Measurements from ENCODE around the gene KRT20. TPM values are rescaled to one million over a fixed set of nuclear protein-coding genes. Genes with fewer than 3 reads are reported as not detected.
"Not testable (repeated sequence)": the region's sequence is repeated elsewhere in the genome, so short reads cannot be mapped to it uniquely, and the experiment has no call there.

The KRT20 gene
- total RNA-seq, 1 experiment from 2014 or later = not detected

GRCh38 chr17:40859536-40859935 lies 25.5 kb downstream of the KRT20 start:
- no CpG with 5 or more reads among the region's 2 CpGs for WGBS (ENCODE audit: extremely low coverage, insufficient read length, low lambda C conversion rate)
- Histone ChIP-seq H4K8ac (replicated peaks; ENCODE audit: insufficient read length, low read depth, low read length) (no peak overlapping the region), H4K20me1 (ENCODE audit: control insufficient read depth, insufficient read depth, insufficient read length) (no peaks in the 10 kb centered on the region), H3K9me3 (ENCODE audit: control insufficient read depth, low read depth, low read length) (no peaks in the 10 kb centered on the region), H2BK120ac (ENCODE audit: low read depth, low read length, poor library complexity, severe bottlenecking) (no peak overlapping the region), H3K79me2 (ENCODE audit: insufficient read depth, low read length) (no peaks in the 10 kb centered on the region), H3K27me3 (ENCODE audit: insufficient read depth, low read length) (no peaks in the 10 kb centered on the region), H3K56ac (ENCODE audit: insufficient read length, low read depth, low read length) (no peak overlapping the region), H3K23me2 (ENCODE audit: insufficient read length, low read depth, low read length, poor library complexity, severe bottlenecking) (no peaks in the 10 kb centered on the region), H3T11ph (ENCODE audit: low read length) (no peak overlapping the region), H3K14ac (ENCODE audit: insufficient read depth, low read length) (no peak overlapping the region), H4K91ac (ENCODE audit: insufficient read length, low read depth, low read length) (no peak overlapping the region), H3K23ac (ENCODE audit: insufficient read length, low read depth, low read length) (no peak overlapping the region), H2AK5ac (ENCODE audit: insufficient read length, low read length) (no peak overlapping the region), H2BK12ac (ENCODE audit: insufficient read length, low read depth, low read length) (no peak overlapping the region), H2BK5ac (ENCODE audit: insufficient read length, low read length) (no peak overlapping the region), H3K18ac (ENCODE audit: insufficient read length, low read depth, low read length) (no peak overlapping the region), H2BK15ac (ENCODE audit: low read depth, low read length) (no peak overlapping the region), H4K5ac (ENCODE audit: insufficient read length, low read depth, low read length) (no peak overlapping the region), H3K4me2 (ENCODE audit: insufficient read depth, insufficient read length, low read length) (no peak overlapping the region), H3K9ac (ENCODE audit: extremely low read depth, insufficient read length, low read length) (no peak overlapping the region), H2BK20ac (ENCODE audit: low read depth, low read length, poor library complexity, severe bottlenecking) (no peak overlapping the region), H3K79me1 (ENCODE audit: insufficient read depth, low read depth, low read length, poor library complexity, severe bottlenecking) (no peaks in the 10 kb centered on the region), H3K4me1 (ENCODE audit: insufficient read depth, low read length) (no peaks in the 10 kb centered on the region; the same call in 1 of the 2 replicates), H3K27ac (ENCODE audit: insufficient read length, low read depth, low read length) (no peak overlapping the region), H3K4ac (ENCODE audit: low read depth, low read length) (no peak overlapping the region), H2AFZ (ENCODE audit: low read length) (no peak overlapping the region)
- Mint-ChIP-seq H3K36me3 (ENCODE audit: insufficient read depth in 1 of 3, low read depth in 3 of 3) (no peaks in the 10 kb centered on the region; a peak in 1 of 7 replicates), H3K9me3 (no peaks in the 10 kb centered on the region; a peak in 1 of 5 replicates), H3K4me3 (no peak overlapping the region), H3K27me3 (ENCODE audit: low read depth) (peaks cover 11% of the 10 kb centered on the region), H3K27ac (no peak overlapping the region), H3K4me1 (peaks cover 11 to 21% of the 10 kb centered on the region in 2 experiments)
- DNase-seq = no peak
- no peak for TF ChIP-seq CTCF (conservative IDR thresholded peaks at IDR 0.05)

GRCh38 chr17:40858667-40859066 lies 26.4 kb downstream of the KRT20 start:
- not testable (repeated sequence) for H3K36me3 Mint-ChIP-seq (ENCODE audit: insufficient read depth in 1 of 3, low read depth in 3 of 3); H3K27ac ChIP-seq (ENCODE audit: insufficient read length, low read depth, low read length); H3K23ac ChIP-seq (ENCODE audit: insufficient read length, low read depth, low read length); H3K14ac ChIP-seq (ENCODE audit: insufficient read depth, low read length); H2BK15ac ChIP-seq (ENCODE audit: low read depth, low read length); H3K4ac ChIP-seq (ENCODE audit: low read depth, low read length); H4K91ac ChIP-seq (ENCODE audit: insufficient read length, low read depth, low read length); H4K8ac ChIP-seq (replicated peaks; ENCODE audit: insufficient read length, low read depth, low read length); H2BK120ac ChIP-seq (ENCODE audit: low read depth, low read length, poor library complexity, severe bottlenecking); H3K27ac Mint-ChIP-seq; H3K9me3 ChIP-seq (ENCODE audit: control insufficient read depth, low read depth, low read length); H3K23me2 ChIP-seq (ENCODE audit: insufficient read length, low read depth, low read length, poor library complexity, severe bottlenecking); H2BK5ac ChIP-seq (ENCODE audit: insufficient read length, low read length); H3K4me2 ChIP-seq (ENCODE audit: insufficient read depth, insufficient read length, low read length); H3K79me1 ChIP-seq (ENCODE audit: insufficient read depth, low read depth, low read length, poor library complexity, severe bottlenecking); H2AK5ac ChIP-seq (ENCODE audit: insufficient read length, low read length); H2BK20ac ChIP-seq (ENCODE audit: low read depth, low read length, poor library complexity, severe bottlenecking); H3K18ac ChIP-seq (ENCODE audit: insufficient read length, low read depth, low read length); DNase-seq; H3K9ac ChIP-seq (ENCODE audit: extremely low read depth, insufficient read length, low read length); H2BK12ac ChIP-seq (ENCODE audit: insufficient read length, low read depth, low read length); H3K56ac ChIP-seq (ENCODE audit: insufficient read length, low read depth, low read length); H3K9me3 Mint-ChIP-seq; H4K5ac ChIP-seq (ENCODE audit: insufficient read length, low read depth, low read length); H4K20me1 ChIP-seq (ENCODE audit: control insufficient read depth, insufficient read depth, insufficient read length); H3K79me2 ChIP-seq (ENCODE audit: insufficient read depth, low read length); H3K27me3 ChIP-seq (ENCODE audit: insufficient read depth, low read length); H3T11ph ChIP-seq (ENCODE audit: low read length); H2AFZ ChIP-seq (ENCODE audit: low read length); H3K4me1 ChIP-seq (ENCODE audit: insufficient read depth, low read length); H3K4me3 Mint-ChIP-seq
- peaks cover 15 to 25% of the 10 kb centered on the region in 2 experiments for H3K4me1 Mint-ChIP-seq
- WGBS (ENCODE audit: extremely low coverage, insufficient read length, low lambda C conversion rate) = no CpG with 5 or more reads among the region's 2 CpGs
- H3K27me3 Mint-ChIP-seq (ENCODE audit: low read depth) = peaks cover 11% of the 10 kb centered on the region

Data from H9 (cell line).